ENCODE results near the gene EDEM1. TPM values are rescaled to one million over a fixed set of nuclear protein-coding genes. Genes with fewer than 3 reads are reported as not detected.

The EDEM1 gene
- polyA plus RNA-seq, 1 of the 3 experiments (the other 2 are of a cell fraction) = 25.2 TPM

DNA sequence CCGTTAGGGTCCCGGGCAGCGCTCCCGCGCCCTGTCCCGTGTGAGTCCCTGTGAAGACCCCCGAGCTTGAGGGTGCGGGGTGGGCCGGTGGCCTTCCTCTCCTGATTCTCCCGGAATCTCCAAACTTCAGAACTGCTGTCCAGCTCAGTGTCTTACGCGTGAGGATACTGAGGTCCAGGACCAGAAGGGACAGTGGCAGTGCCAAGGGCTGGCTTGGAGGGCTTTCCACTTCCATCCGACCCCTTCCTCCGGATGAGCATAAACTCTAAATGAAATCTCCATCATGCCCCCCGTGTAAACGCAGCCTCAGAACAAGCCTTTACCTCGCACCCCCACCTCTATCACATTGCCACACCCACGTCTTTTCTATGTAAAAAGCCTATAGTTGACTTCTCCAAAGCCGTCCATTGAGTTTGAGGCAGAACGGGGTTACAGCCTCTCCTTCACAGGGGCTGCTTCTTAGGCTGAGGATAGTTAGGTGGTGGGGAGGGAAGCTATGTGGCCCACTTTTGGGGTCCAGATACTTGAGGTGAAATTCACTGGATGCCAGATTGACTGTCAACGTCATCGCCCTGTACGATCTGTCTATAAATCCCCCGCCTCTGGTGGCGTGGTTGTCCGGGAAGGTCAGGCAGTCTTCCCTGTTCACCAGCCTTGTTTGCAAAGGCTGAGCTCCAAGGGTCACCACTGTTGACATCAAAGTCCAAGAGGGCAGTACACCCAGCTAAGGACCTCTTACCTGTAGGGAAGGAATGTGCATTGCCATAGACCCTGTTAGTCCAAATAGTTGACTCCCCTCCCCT is 1.1 kb downstream of the EDEM1 start (continued):
- TF ChIP-seq, protein P1, sequence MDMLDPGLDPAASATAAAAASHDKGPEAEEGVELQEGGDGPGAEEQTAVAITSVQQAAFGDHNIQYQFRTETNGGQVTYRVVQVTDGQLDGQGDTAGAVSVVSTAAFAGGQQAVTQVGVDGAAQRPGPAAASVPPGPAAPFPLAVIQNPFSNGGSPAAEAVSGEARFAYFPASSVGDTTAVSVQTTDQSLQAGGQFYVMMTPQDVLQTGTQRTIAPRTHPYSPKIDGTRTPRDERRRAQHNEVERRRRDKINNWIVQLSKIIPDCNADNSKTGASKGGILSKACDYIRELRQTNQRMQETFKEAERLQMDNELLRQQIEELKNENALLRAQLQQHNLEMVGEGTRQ (IDR thresholded peaks at IDR 0.05; ENCODE audit: borderline replicate concordance, low read depth, low read length) = no peak
- TF ChIP-seq NRF1 (IDR thresholded peaks at IDR 0.05; ENCODE audit: low read depth, low read length) (no peak), SIN3A (IDR thresholded peaks at IDR 0.05; ENCODE audit: borderline replicate concordance, low read depth, low read length) (no peak)
- TF ChIP-seq, protein P2, sequence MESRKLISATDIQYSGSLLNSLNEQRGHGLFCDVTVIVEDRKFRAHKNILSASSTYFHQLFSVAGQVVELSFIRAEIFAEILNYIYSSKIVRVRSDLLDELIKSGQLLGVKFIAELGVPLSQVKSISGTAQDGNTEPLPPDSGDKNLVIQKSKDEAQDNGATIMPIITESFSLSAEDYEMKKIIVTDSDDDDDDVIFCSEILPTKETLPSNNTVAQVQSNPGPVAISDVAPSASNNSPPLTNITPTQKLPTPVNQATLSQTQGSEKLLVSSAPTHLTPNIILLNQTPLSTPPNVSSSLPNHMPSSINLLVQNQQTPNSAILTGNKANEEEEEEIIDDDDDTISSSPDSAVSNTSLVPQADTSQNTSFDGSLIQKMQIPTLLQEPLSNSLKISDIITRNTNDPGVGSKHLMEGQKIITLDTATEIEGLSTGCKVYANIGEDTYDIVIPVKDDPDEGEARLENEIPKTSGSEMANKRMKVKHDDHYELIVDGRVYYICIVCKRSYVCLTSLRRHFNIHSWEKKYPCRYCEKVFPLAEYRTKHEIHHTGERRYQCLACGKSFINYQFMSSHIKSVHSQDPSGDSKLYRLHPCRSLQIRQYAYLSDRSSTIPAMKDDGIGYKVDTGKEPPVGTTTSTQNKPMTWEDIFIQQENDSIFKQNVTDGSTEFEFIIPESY (IDR thresholded peaks at IDR 0.05; ENCODE audit: borderline replicate concordance, low read depth) = no peak

GRCh38 chr3:5190147-5190791 is 2.8 kb downstream of the EDEM1 start:
- Histone ChIP-seq H3F3A (replicated peaks; ENCODE audit: insufficient read depth) (peaks cover 28% of the 10 kb centered on the region), H3K27me3 (ENCODE audit: insufficient read depth) (no peaks in the 10 kb centered on the region), H3K79me2 (ENCODE audit: insufficient read depth) (peaks cover 68% of the 10 kb centered on the region), H3K4me2 (peak overlapping the region; percentile 89), H4K20me1 (ENCODE audit: insufficient read depth) (0 out of 2 replicates have a peak, but pooled peaks cover 5% of the 10 kb centered on the region), H3K36me3 (replicated peaks in 1 of 2; ENCODE audit: control insufficient read depth in 1 of 2, insufficient read depth in 2 of 2, low read length in 1 of 2) (peaks cover 8 to 11% of the 10 kb centered on the region in 2 experiments), H2AFZ (ENCODE audit: low read depth) (no peak overlapping the region; the same call in 1 of the 2 replicates), H3K4me1 (ENCODE audit: control insufficient read depth in 1 of 2, insufficient read depth in 2 of 2, low read depth in 1 of 2, low read length in 1 of 2) (peaks cover 20 to 24% of the 10 kb centered on the region in 2 experiments), H3K9ac (no peak overlapping the region), H3K27ac (ENCODE audit: low read depth in 2 of 2, low read length in 1 of 2) (no peak overlapping the region), H3K9me3 (no peaks in the 10 kb centered on the region), H3K4me3 (ENCODE audit: low read depth in 2 of 2, low read length in 1 of 2) (0 out of 4 replicates have a peak overlapping the region, but pooled peaks of 1 of the 2 experiments have one; percentile 86), H3K9me2 (no peaks in the 10 kb centered on the region)
- no peak for DNase-seq
- WGBS (ENCODE audit: low lambda C conversion rate) = 85% methylated on average over 7 of the region's 7 CpGs
- ChIA-PET POLR2A (no interaction called here), CTCF (no interaction called here)
- TF ChIP-seq RXRA (IDR thresholded peaks at IDR 0.05; ENCODE audit: borderline replicate concordance, low read depth) (no peak), EZH2phosphoT487 (IDR thresholded peaks at IDR 0.05; ENCODE audit: borderline replicate concordance, low read depth) (no peak), RAD21 (IDR thresholded peaks at IDR 0.05; ENCODE audit: low read length) (no peak), TAF1 (IDR thresholded peaks at IDR 0.05; ENCODE audit: borderline replicate concordance, low read depth, low read length) (no peak), GATA2 (CRISPR knock-in tag; IDR thresholded peaks at IDR 0.05) (no peak), GABPA (IDR thresholded peaks at IDR 0.05; ENCODE audit: low read depth) (no peak), CHD2 (IDR thresholded peaks at IDR 0.05; ENCODE audit: low read length, partially characterized antibody) (no peak), ELF1 (IDR thresholded peaks at IDR 0.05) (no peak), TCF12 (IDR thresholded peaks at IDR 0.05) (no peak), FOXJ3 (CRISPR knock-in tag; IDR thresholded peaks at IDR 0.05) (no peak)
- TF ChIP-seq, protein P2 (IDR thresholded peaks at IDR 0.05; ENCODE audit: borderline replicate concordance, low read depth) = no peak
- TF ChIP-seq, protein P1 (IDR thresholded peaks at IDR 0.05; ENCODE audit: borderline replicate concordance, low read depth, low read length) = no peak

Measured in SK-N-SH (cell line).